ENCODE data around the gene TLDC2.

GRCh38 chr20:36919715-36920333, 43.9 kb downstream of the TLDC2 start:
- no peak for TF ChIP-seq POLR2A (IDR thresholded peaks at IDR 0.05)
- TF ChIP-seq, protein P1, sequence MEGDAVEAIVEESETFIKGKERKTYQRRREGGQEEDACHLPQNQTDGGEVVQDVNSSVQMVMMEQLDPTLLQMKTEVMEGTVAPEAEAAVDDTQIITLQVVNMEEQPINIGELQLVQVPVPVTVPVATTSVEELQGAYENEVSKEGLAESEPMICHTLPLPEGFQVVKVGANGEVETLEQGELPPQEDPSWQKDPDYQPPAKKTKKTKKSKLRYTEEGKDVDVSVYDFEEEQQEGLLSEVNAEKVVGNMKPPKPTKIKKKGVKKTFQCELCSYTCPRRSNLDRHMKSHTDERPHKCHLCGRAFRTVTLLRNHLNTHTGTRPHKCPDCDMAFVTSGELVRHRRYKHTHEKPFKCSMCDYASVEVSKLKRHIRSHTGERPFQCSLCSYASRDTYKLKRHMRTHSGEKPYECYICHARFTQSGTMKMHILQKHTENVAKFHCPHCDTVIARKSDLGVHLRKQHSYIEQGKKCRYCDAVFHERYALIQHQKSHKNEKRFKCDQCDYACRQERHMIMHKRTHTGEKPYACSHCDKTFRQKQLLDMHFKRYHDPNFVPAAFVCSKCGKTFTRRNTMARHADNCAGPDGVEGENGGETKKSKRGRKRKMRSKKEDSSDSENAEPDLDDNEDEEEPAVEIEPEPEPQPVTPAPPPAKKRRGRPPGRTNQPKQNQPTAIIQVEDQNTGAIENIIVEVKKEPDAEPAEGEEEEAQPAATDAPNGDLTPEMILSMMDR (IDR thresholded peaks at IDR 0.05) = peak; percentile 74 to 96 (median 87)

Measured in testis (tissue), 2 donors.